Astrocyte (in vitro differentiated cells and primary cell): ENCODE data around the gene CRB2. TPM values are rescaled to one million over a fixed set of nuclear protein-coding genes. Genes with fewer than 3 reads are reported as not detected.

Source experiments
- DNase-seq: peaks from one replicate; pipeline ENCODE4 v3.0.0-alpha.2; 2010; ENCODE audit warnings: low read depth
- FAIRE-seq: peaks from 2 replicates; lab custom pipeline; 2011; peaks lifted over from hg19 to GRCh38; lab: Jason Lieb, UNC
- H2AFZ ChIP-seq: 2 replicates; pipeline ENCODE4 v1.6.0; 2012; ENCODE audit warnings: low read depth, low read length, inconsistent platforms
- H3K27ac ChIP-seq: 2 replicates; pipeline ENCODE4 v1.5.1; 2011; ENCODE audit warnings: low read depth, low read length, inconsistent platforms
- H3K27me3 ChIP-seq: 2 replicates; pipeline ENCODE4 v1.6.0; 2011; ENCODE audit warnings: low read length, inconsistent platforms; ENCODE audit not compliant: insufficient read depth
- H3K36me3 ChIP-seq: 2 replicates; pipeline ENCODE4 v1.5.1; 2011; ENCODE audit warnings: low read length, inconsistent platforms; ENCODE audit not compliant: insufficient read depth
- H3K4me1 ChIP-seq: 2 replicates; pipeline ENCODE4 v1.5.1; 2011; ENCODE audit warnings: low read length, inconsistent platforms; ENCODE audit not compliant: insufficient read depth
- H3K4me2 ChIP-seq: 2 replicates; pipeline ENCODE4 v1.6.0; 2012; ENCODE audit warnings: low read length, inconsistent platforms
- H3K4me3 ChIP-seq: 2 replicates; pipeline ENCODE4 v1.5.1; 2011; ENCODE audit warnings: low read depth, mild to moderate bottlenecking, low read length, inconsistent platforms; ENCODE audit not compliant: insufficient read depth
- H3K79me2 ChIP-seq: 2 replicates; pipeline ENCODE4 v1.6.0; 2012; ENCODE audit warnings: mild to moderate bottlenecking, low read length, inconsistent platforms; ENCODE audit not compliant: insufficient read depth
- H3K9ac ChIP-seq: 2 replicates; pipeline ENCODE4 v1.6.0; 2012; ENCODE audit warnings: mild to moderate bottlenecking, low read length, inconsistent platforms
- H3K9me3 ChIP-seq: 2 replicates; pipeline ENCODE4 v1.5.1; 2012; ENCODE audit warnings: low read depth, mild to moderate bottlenecking, low read length, inconsistent platforms; ENCODE audit not compliant: insufficient read depth
- H4K20me1 ChIP-seq: 2 replicates; pipeline ENCODE4 v1.6.0; 2012; ENCODE audit warnings: low read length, inconsistent platforms; ENCODE audit not compliant: insufficient read depth
- H3K27ac Mint-ChIP-seq: one replicate; pipeline ENCODE4 v1.8.0; 2021; ENCODE audit warnings: mild to moderate bottlenecking, mixed read lengths; ENCODE audit not compliant: unreplicated experiment
- H3K27me3 Mint-ChIP-seq: one replicate; pipeline ENCODE4 v1.8.0; 2021; ENCODE audit warnings: low read depth, mixed read lengths; ENCODE audit not compliant: unreplicated experiment
- H3K36me3 Mint-ChIP-seq: one replicate; pipeline ENCODE4 v1.8.0; 2021; ENCODE audit warnings: low read depth, mixed read lengths; ENCODE audit not compliant: unreplicated experiment
- H3K4me1 Mint-ChIP-seq: one replicate; pipeline ENCODE4 v1.8.0; 2021; ENCODE audit warnings: low read depth, mixed read lengths; ENCODE audit not compliant: unreplicated experiment
- H3K4me3 Mint-ChIP-seq: one replicate; pipeline ENCODE4 v1.8.0; 2021; ENCODE audit warnings: mild to moderate bottlenecking, moderate library complexity, mixed read lengths; ENCODE audit not compliant: unreplicated experiment
- H3K9me3 Mint-ChIP-seq: one replicate; pipeline ENCODE4 v1.8.0; 2021; ENCODE audit warnings: mild to moderate bottlenecking, mixed read lengths; ENCODE audit not compliant: unreplicated experiment
- EZH2 ChIP-seq: IDR thresholded peaks from 2 replicates; pipeline ENCODE4 v1.6.1; 2012; ENCODE audit warnings: mild to moderate bottlenecking, low read length, inconsistent platforms; ENCODE audit not compliant: insufficient read depth
- total RNA-seq: library from RNA; stranded (reverse); gene quantifications from 2 replicates; pipeline ENCODE4 v1.2.1, GENCODE V29; 2021
- TF ChIP-seq, protein P1 (sequence below): IDR thresholded peaks from 2 replicates; pipeline ENCODE4 v1.5.1; 2011; ENCODE audit warnings: low read depth, mild to moderate bottlenecking, inconsistent platforms, low read length, moderate library complexity; ENCODE audit not compliant: insufficient read depth

CRB2 gene
- total RNA-seq, 1 donor from 2014 or later, result 2.4 TPM

DNA sequence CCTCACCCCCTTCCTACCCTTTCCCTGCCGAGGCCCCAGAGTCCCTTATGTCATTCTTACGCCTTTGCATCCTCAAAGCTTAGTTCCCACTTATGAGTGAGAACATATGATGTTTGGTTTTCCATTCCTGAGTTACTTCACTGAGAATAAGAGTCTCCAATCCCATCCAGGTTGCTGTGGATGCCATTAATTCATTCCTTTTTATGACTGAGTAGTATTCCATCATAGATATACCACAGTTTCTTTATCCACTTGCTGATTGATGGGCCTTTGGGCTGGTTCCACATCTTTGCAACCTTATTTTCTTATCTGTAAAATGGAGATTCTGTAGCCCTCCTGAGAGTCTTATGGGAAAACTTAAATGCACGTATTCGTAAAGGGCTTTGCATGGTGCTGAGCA lies 36.8 kb downstream of the CRB2 start:
- H3K9me3 ChIP-seq, result no peaks in the 10 kb centered on the region

GRCh38 chr9:123394291-123395235 lies 38.6 kb downstream of the CRB2 start:
- Mint-ChIP-seq H3K36me3 (no peaks in the 10 kb centered on the region), H3K27ac (no peak overlapping the region), H3K4me3 (no peak overlapping the region), H3K4me1 (peaks cover 9% of the 10 kb centered on the region), H3K27me3 (peaks cover 28% of the 10 kb centered on the region), H3K9me3 (peaks cover 10% of the 10 kb centered on the region)
- Histone ChIP-seq H3K4me3 (no peak overlapping the region), H3K27me3 (no peaks in the 10 kb centered on the region), H3K9ac (no peak overlapping the region), H3K4me1 (no peaks in the 10 kb centered on the region), H3K79me2 (no peaks in the 10 kb centered on the region), H3K36me3 (no peaks in the 10 kb centered on the region), H3K4me2 (no peak overlapping the region), H3K27ac (no peak overlapping the region), H4K20me1 (no peaks in the 10 kb centered on the region), H2AFZ (no peak overlapping the region), H3K9me3 (no peaks in the 10 kb centered on the region)
- TF ChIP-seq, protein P1, sequence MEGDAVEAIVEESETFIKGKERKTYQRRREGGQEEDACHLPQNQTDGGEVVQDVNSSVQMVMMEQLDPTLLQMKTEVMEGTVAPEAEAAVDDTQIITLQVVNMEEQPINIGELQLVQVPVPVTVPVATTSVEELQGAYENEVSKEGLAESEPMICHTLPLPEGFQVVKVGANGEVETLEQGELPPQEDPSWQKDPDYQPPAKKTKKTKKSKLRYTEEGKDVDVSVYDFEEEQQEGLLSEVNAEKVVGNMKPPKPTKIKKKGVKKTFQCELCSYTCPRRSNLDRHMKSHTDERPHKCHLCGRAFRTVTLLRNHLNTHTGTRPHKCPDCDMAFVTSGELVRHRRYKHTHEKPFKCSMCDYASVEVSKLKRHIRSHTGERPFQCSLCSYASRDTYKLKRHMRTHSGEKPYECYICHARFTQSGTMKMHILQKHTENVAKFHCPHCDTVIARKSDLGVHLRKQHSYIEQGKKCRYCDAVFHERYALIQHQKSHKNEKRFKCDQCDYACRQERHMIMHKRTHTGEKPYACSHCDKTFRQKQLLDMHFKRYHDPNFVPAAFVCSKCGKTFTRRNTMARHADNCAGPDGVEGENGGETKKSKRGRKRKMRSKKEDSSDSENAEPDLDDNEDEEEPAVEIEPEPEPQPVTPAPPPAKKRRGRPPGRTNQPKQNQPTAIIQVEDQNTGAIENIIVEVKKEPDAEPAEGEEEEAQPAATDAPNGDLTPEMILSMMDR, result no peak
- TF ChIP-seq EZH2, result no peak
- FAIRE-seq (no peak), DNase-seq (no peak)

More for the DNA sequence above, 36.8 kb downstream of the CRB2 start:
- no peak for FAIRE-seq
- no peak for DNase-seq
- no peaks in the 10 kb centered on the region for H3K79me2 ChIP-seq
- peaks cover 42% of the 10 kb centered on the region for H3K27me3 Mint-ChIP-seq
- H4K20me1 ChIP-seq, result no peaks in the 10 kb centered on the region
- H3K36me3 Mint-ChIP-seq, result no peaks in the 10 kb centered on the region
- H3K4me2 ChIP-seq, result no peak overlapping the region
- H3K27me3 ChIP-seq, result peaks cover 7% of the 10 kb centered on the region
- no peak overlapping the region for H3K4me3 ChIP-seq
- H3K27ac Mint-ChIP-seq, result peak overlapping the region; percentile 26
- no peak overlapping the region for H3K9ac ChIP-seq
- peaks cover 9% of the 10 kb centered on the region for H3K4me1 Mint-ChIP-seq
- H2AFZ ChIP-seq, result no peak overlapping the region
- peaks cover 10% of the 10 kb centered on the region for H3K9me3 Mint-ChIP-seq
- H3K4me1 ChIP-seq, result no peaks in the 10 kb centered on the region
- H3K36me3 ChIP-seq, result no peaks in the 10 kb centered on the region
- no peak overlapping the region for H3K27ac ChIP-seq
- H3K4me3 Mint-ChIP-seq, result no peak overlapping the region
- TF ChIP-seq, protein P1, result no peak
- TF ChIP-seq EZH2, result no peak

DNA sequence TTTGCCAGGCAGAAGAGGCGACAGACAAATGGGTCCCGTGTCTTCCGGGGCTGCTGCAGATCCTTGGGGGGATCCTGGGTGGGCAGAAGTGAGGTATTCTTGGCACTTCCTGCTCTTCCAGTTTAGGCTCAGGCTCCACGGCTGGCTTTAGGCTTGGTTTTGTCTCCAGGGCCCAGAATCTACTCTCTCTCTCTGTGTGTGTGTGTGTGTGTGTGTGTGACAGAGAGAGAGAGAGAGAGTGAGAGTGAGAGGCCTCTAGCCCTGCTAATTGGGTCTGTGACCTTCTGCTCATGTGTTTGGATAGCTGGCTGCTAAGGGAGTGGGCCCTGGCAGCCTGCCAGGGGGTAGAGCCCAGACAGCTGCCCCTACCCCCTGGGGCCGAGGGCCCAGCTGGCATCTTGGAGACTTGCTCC lies 39.3 kb downstream of the CRB2 start:
- H3K27me3 Mint-ChIP-seq, result peaks cover 26% of the 10 kb centered on the region
- Histone ChIP-seq H3K27ac (no peak overlapping the region), H3K4me3 (no peak overlapping the region), H4K20me1 (no peaks in the 10 kb centered on the region), H3K27me3 (no peaks in the 10 kb centered on the region), H3K79me2 (no peaks in the 10 kb centered on the region), H3K4me2 (no peak overlapping the region), H2AFZ (no peak overlapping the region), H3K4me1 (no peaks in the 10 kb centered on the region), H3K9me3 (no peaks in the 10 kb centered on the region), H3K36me3 (no peaks in the 10 kb centered on the region), H3K9ac (no peak overlapping the region)
- peaks cover 3% of the 10 kb centered on the region for H3K36me3 Mint-ChIP-seq
- no peak for TF ChIP-seq EZH2
- TF ChIP-seq, protein P1, result no peak
- H3K4me3 Mint-ChIP-seq, result no peak overlapping the region
- peaks cover 9% of the 10 kb centered on the region for H3K4me1 Mint-ChIP-seq
- no peak overlapping the region for H3K27ac Mint-ChIP-seq
- DNase-seq (no peak), FAIRE-seq (no peak)
- peaks cover 10% of the 10 kb centered on the region for H3K9me3 Mint-ChIP-seq
